ENCODE results near the gene PBX4. TPM values are rescaled to one million over a fixed set of nuclear protein-coding genes. Genes with fewer than 3 reads are reported as not detected.

The PBX4 gene
- total RNA-seq, 1 donor from 2014 or later: 72.1 TPM

- intact Hi-C loops (cut with micrococcal nuclease): loop anchor here (5.0 kb wide), 1 partner anchor 132 kb away; the partner anchor contains the start of gene ATP13A1
Measured at GRCh38 chr19:19529783-19530422, 88.6 kb downstream of the PBX4 start.

DNA sequence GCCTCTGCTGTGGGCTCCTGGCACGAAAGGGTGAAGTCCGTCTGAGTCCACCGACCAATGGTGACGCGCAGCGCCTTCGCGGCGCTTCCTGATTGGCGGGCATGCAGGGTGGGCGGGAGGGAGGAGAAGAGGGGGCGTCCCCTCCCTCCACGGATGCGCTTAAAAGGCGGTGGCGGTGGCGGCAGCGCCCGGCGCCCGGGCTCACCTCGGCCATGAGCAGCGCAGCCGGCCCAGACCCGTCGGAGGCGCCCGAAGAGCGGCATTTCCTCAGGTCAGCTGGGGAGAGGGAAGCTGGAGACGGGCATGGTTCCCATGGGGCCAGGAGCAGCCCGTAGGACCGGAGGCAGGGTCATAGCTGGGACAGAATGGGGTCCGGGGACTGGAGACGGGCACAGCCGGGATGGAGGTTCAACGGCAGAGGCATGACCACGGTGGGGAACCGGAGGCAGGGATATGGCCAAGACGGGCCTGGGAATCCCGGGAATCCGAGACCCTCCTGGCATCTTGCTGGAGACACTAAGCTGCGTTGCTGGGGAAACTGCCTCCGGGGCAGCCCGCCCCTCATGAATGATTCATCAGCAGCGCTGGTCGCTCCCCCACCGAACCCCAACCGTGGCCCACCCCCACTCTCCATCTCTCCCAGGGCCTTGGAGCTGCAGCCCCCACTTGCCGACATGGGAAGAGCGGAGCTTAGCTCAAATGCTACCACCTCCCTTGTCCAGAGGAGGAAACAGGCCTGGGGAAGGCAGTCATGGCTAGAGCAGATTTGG is 89.6 kb downstream of the PBX4 start, which contains the start of gene YJEFN3:
Gene YJEFN3, plus strand, starts transcription at position 191 of the 770 bp plus-strand sequence. Its CDS starts 22 bp downstream, at position 213.
- intact Hi-C loops (cut with micrococcal nuclease): no loop called here

- intact Hi-C loops (cut with micrococcal nuclease): no loop called here
Measured at GRCh38 chr19:19527674-19528625, 90.5 kb downstream of the PBX4 start.

GRCh38 chr19:19527371-19527656 is 91.2 kb downstream of the PBX4 start:
- intact Hi-C loops (cut with micrococcal nuclease): no loop called here

GRCh38 chr19:19526581-19527370 is 91.7 kb downstream of the PBX4 start:
- intact Hi-C loops (cut with micrococcal nuclease): no loop called here

DNA sequence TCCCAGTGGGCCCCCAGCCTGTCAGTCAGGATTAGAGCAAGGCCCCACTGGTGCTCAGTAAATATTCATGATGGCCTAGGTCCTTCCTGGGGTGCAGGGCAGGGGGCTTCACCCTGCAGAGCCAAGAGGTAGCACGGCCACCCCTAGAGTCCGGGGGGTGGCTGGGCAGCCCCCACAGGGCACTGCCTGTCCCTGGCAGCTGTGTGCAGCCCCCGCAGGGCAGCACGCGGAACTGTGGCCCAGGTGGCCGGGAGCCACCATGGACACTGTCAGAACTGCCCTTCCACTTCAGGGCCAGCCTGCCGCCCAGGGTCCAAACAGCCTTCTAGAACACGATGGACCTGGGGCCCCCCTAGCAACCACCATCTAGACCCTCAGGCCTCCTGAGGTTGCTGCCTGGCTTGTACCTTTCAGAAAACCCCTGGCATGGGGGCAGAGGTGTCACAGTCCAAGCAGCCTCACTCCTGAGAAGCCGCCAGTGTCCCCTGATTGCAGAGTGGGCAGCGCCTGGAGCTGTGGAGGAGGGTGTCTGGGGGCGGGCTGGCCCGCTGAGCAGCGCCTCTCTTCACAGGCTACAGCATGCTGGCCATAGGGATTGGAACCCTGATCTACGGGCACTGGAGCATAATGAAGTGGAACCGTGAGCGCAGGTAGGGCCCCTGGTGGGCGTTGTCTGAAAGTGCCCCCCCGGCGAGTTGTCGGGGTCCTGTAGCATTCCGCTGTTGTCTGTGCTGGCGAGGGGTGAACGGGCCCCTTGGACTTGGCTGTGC is 92.7 kb downstream of the PBX4 start:
- intact Hi-C loops (cut with micrococcal nuclease): no loop called here

DNA sequence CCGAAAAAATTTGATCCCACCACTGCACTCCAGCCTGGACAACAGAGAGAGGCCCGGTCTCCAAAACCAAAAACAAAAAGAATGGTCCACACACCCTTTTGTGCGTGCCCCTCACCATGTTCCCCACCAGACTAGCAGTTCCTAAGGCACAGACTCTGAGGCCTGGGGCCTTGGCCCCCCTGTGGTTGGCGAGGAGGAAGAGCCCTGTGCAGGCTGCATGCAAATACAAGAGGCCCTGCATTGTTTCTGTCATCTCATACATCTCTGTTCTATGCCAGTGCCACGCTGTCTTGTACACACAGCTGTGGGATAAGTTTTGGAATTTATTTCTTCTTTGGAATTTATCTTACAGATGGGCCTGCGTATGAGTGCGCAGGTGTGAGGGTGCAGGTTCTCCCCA is 94.4 kb downstream of the PBX4 start:
- intact Hi-C loops (cut with micrococcal nuclease): no loop called here

- intact Hi-C loops (cut with micrococcal nuclease): no loop called here
Measured at GRCh38 chr19:19523177-19523576, 95.3 kb downstream of the PBX4 start.

GRCh38 chr19:19520989-19521388 is 97.5 kb downstream of the PBX4 start:
- intact Hi-C loops (cut with micrococcal nuclease): no loop called here

DNA sequence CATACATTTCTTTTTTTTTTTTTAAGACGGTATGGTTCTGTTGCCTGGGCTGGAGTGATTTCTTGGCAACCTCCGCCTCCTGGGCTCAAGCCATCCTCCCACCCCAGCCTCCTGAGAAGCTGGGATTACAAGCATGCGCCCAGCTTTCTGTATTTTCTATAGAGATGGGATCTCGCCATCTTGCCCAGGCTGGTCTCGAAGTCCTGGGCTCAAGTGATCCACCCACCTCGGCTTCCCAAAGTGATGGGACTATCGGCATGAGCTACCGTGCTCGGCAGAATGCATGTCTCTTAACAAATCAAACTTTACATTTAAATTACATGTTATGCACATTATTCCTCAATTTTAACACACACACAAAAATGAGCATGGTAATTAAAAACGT is 101.3 kb downstream of the PBX4 start:
- intact Hi-C loops (cut with micrococcal nuclease): loop anchor here (5.0 kb wide), 1 partner anchor 440 kb away; no protein-coding TSS in a partner anchor

GRCh38 chr19:19515642-19516519 is 102.6 kb downstream of the PBX4 start, which contains the start of gene NDUFA13:
Gene NDUFA13, plus strand, starts transcription at chr19:19516225. Its CDS starts 14 bp downstream, at chr19:19516239.
- intact Hi-C loops (cut with micrococcal nuclease): loop anchor here (1.0 to 5.0 kb wide), 6 partner anchors 27 to 441 kb away; partner anchors contain the start of genes BORCS8, GMIP, MAU2 and RFXANK

DNA sequence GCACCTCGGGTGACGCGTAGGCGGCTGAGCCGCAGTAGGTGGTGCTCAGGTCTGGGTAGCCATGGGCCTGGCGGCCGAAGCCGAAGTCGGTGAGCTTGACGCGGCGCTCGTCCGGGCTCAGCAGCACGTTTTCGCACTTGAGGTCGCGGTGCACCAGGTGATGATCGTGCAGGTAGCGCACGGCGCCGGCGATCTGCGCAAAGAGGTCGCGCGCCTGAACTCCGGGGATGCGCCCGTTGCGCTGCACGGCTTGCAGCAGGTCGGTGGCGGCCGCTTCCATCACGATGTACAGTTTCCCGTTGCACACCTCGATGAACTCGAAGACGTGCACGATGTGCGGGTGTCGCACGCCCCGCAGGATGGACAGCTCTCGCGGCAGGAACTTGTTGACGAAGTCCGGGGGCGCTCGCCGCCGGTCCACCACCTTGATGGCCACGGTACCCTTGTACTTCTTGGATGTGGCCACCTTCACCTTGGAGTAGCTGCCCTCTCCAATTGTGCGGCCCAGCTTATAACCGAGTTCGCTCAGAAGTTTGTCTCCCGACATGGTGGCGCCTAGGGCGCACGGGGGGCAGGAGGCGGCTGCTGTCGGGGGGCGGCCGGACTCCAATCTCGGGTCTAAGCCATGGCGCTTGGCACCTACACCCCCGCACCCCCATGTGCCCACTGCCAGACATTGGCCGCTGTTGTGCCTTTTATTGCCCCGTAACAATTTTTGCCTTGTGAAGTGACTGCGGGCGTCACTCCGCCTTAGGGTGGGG is 103.4 kb downstream of the PBX4 start, which contains the start of gene TSSK6:
Gene TSSK6, minus strand, starts transcription at position 668 of the 761 bp plus-strand sequence. Its CDS starts 121 bp downstream, at position 547.
- intact Hi-C loops (cut with micrococcal nuclease): loop anchor here (5.0 kb wide), 1 partner anchor 442 kb away; no protein-coding TSS in a partner anchor

DNA sequence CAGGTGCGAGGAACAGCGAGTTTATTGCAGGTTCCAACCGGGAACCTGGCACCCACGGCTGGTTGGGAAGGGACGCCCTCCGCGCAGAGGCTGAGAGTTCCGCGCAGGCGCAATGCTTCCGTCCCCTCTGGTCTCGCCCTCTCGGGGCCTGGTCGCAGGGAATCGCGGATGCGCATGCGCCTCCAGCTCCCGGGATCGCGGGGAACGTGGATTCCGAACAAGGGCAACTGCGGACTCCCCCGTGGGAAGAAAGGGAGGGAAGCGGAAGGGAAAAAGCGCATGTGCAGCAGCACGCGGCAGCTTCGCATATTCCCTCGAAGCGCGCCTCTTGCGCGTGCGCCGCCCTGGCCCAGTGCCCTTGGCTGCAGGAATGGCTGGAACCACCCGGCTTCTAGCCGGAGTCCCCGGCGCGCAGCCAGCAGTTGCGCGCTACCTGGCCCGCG is 104.3 kb downstream of the PBX4 start:
- intact Hi-C loops (cut with micrococcal nuclease): no loop called here

- intact Hi-C loops (cut with micrococcal nuclease): no loop called here
Measured at GRCh38 chr19:19513682-19514081, 104.8 kb downstream of the PBX4 start.

All from T-helper 1 cell treated with Interleukin-12 subunit alpha and Interleukin-12 subunit beta and Interleukin-4 antibody, amounts not matched to agents 30 ng/mL and 1 ng/mL, for 36 hours (primary cell).